ENCODE results near the gene CLIC3. TPM values are rescaled to one million over a fixed set of nuclear protein-coding genes. Genes with fewer than 3 reads are reported as not detected.

CLIC3 gene
- total RNA-seq, 1 donor from 2014 or later = not detected

GRCh38 chr9:137017071-137017470 lies 20.7 kb upstream of the CLIC3 start:
- no peaks in the 10 kb centered on the region for H3K36me3 ChIP-seq
- no peaks in the 10 kb centered on the region for H3K79me2 ChIP-seq (ENCODE audit: low read depth)
- H3K4me2 ChIP-seq = no peak overlapping the region
- H2AFZ ChIP-seq (replicated peaks) = no peak overlapping the region
- no peak for DNase-seq (ENCODE audit: low spot score)
- no peaks in the 10 kb centered on the region for H3K27me3 ChIP-seq
- H3K4me1 Mint-ChIP-seq = no peaks in the 10 kb centered on the region
- no peaks in the 10 kb centered on the region for H3F3A ChIP-seq (ENCODE audit: low read depth)
- no peak overlapping the region for H3K9ac ChIP-seq
- H3K27ac Mint-ChIP-seq = peak overlapping the region; percentile 33
- no peaks in the 10 kb centered on the region for H3K9me3 Mint-ChIP-seq
- H3K36me3 Mint-ChIP-seq = peaks cover 5% of the 10 kb centered on the region
- H3K9me3 ChIP-seq (ENCODE audit: low read depth) = no peaks in the 10 kb centered on the region
- no peak overlapping the region for H3K4me3 ChIP-seq
- no peaks in the 10 kb centered on the region for H4K20me1 ChIP-seq (ENCODE audit: low read depth)
- H3K27ac ChIP-seq = no peak overlapping the region
- no peak overlapping the region for H3K4me3 Mint-ChIP-seq
- TF ChIP-seq CTCF (IDR thresholded peaks at IDR 0.05) (no peak), EZH2phosphoT487 (IDR thresholded peaks at IDR 0.05) (no peak), EZH2 (IDR thresholded peaks at IDR 0.05) (no peak)
- H3K4me1 ChIP-seq = no peaks in the 10 kb centered on the region
- H3K27me3 Mint-ChIP-seq (ENCODE audit: insufficient read depth, low read depth) = peaks cover 2% of the 10 kb centered on the region

DNA sequence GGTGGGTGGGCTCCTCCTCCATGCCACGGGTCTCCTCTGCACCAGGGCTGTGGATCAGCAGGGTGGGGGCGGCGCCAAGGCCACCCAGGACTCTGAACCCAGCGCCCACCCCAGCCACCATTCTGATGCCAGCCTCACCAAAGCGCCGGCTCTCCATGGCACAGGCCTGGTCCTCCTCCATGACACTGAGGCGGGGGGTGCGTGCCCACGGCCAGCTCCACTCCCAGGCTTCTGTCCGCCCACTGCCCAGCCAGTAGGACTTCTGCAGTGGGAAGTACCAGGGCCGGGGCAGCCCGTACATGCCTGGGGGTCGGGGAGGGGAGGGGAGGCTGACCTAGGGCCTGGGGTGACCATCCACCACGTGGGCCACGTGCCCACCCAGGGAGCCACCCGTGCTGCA lies 20.1 kb upstream of the CLIC3 start:
- Mint-ChIP-seq H3K27ac (no peak overlapping the region), H3K36me3 (peaks cover 5% of the 10 kb centered on the region), H3K9me3 (no peaks in the 10 kb centered on the region), H3K4me3 (no peak overlapping the region), H3K4me1 (no peaks in the 10 kb centered on the region), H3K27me3 (ENCODE audit: insufficient read depth, low read depth) (peaks cover 2% of the 10 kb centered on the region)
- Histone ChIP-seq H3K79me2 (ENCODE audit: low read depth) (no peaks in the 10 kb centered on the region), H2AFZ (replicated peaks) (no peak overlapping the region), H4K20me1 (ENCODE audit: low read depth) (no peaks in the 10 kb centered on the region), H3K27me3 (no peaks in the 10 kb centered on the region), H3K36me3 (no peaks in the 10 kb centered on the region), H3K4me3 (no peak overlapping the region), H3F3A (ENCODE audit: low read depth) (no peaks in the 10 kb centered on the region), H3K27ac (no peak overlapping the region), H3K4me2 (no peak overlapping the region), H3K9me3 (ENCODE audit: low read depth) (no peaks in the 10 kb centered on the region), H3K9ac (no peak overlapping the region), H3K4me1 (no peaks in the 10 kb centered on the region)
- no peak for DNase-seq (ENCODE audit: low spot score)
- TF ChIP-seq EZH2 (IDR thresholded peaks at IDR 0.05) (no peak), CTCF (IDR thresholded peaks at IDR 0.05) (no peak), EZH2phosphoT487 (IDR thresholded peaks at IDR 0.05) (no peak)

DNA sequence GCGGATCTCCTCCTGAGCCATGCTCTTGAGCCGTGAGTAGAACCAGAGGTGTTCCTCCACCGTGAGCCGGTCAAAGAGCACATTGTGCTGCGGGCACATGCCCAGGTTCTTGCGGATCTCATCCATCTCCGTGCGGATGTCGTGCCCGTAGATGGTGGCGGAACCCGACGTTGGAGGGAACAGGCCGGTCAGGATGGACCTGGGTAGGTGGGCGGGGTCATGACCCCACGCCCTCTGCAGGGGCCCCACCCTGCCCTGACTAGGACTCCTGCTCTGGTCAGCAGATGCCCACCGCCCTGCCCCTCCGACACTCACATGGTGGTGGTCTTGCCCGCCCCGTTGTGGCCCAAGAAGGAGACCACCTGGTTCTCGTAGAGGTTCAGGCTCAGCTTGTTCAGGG lies 19.6 kb upstream of the CLIC3 start:
- Mint-ChIP-seq H3K36me3 (peaks cover 5% of the 10 kb centered on the region), H3K27me3 (ENCODE audit: insufficient read depth, low read depth) (peaks cover 2% of the 10 kb centered on the region), H3K27ac (no peak overlapping the region), H3K4me1 (no peaks in the 10 kb centered on the region), H3K9me3 (no peaks in the 10 kb centered on the region), H3K4me3 (no peak overlapping the region)
- no peak for TF ChIP-seq CTCF (IDR thresholded peaks at IDR 0.05)
- TF ChIP-seq EZH2 (IDR thresholded peaks at IDR 0.05) = no peak
- TF ChIP-seq EZH2phosphoT487 (IDR thresholded peaks at IDR 0.05) = no peak
- Histone ChIP-seq H3K9ac (no peak overlapping the region), H3K4me2 (no peak overlapping the region), H3K4me1 (no peaks in the 10 kb centered on the region), H3K4me3 (no peak overlapping the region), H3K36me3 (no peaks in the 10 kb centered on the region), H2AFZ (replicated peaks) (no peak overlapping the region), H3K27ac (no peak overlapping the region), H3F3A (ENCODE audit: low read depth) (no peaks in the 10 kb centered on the region), H3K27me3 (no peaks in the 10 kb centered on the region), H3K79me2 (ENCODE audit: low read depth) (no peaks in the 10 kb centered on the region), H3K9me3 (ENCODE audit: low read depth) (no peaks in the 10 kb centered on the region), H4K20me1 (ENCODE audit: low read depth) (no peaks in the 10 kb centered on the region)
- DNase-seq (ENCODE audit: low spot score) = no peak
